ENCODE results near the gene RTRAF.

The RTRAF gene

GRCh38 chr14:51989293-51990234, at the start of gene RTRAF:
TSS of gene RTRAF (plus strand) at chr14:51989546. CDS start at chr14:51989640, 94 bp downstream.
- peak; percentile 76 for DNase-seq (ENCODE audit: low read depth)

GRCh38 chr14:51939755-51940301, 49.5 kb upstream of the RTRAF start:
- DNase-seq (ENCODE audit: low read depth): no peak

GRCh38 chr14:51942971-51943370, 46.4 kb upstream of the RTRAF start:
- DNase-seq (ENCODE audit: low read depth): no peak

- no peak for DNase-seq (ENCODE audit: low read depth)
Measured at GRCh38 chr14:51950007-51950406, 39.3 kb upstream of the RTRAF start.

- no peak for DNase-seq (ENCODE audit: low read depth)
Measured at GRCh38 chr14:51951656-51952055, 37.7 kb upstream of the RTRAF start.

- DNase-seq (ENCODE audit: low read depth): no peak
Measured at GRCh38 chr14:51954031-51954430, 35.3 kb upstream of the RTRAF start.

GRCh38 chr14:51954657-51955056, 34.7 kb upstream of the RTRAF start:
- no peak for DNase-seq (ENCODE audit: low read depth)

GRCh38 chr14:51957950-51958349, 31.4 kb upstream of the RTRAF start:
- DNase-seq (ENCODE audit: low read depth): no peak

GRCh38 chr14:51959928-51960327, 29.4 kb upstream of the RTRAF start:
- DNase-seq (ENCODE audit: low read depth): no peak

- DNase-seq (ENCODE audit: low read depth): no peak
Measured at GRCh38 chr14:51960866-51961265, 28.5 kb upstream of the RTRAF start.

GRCh38 chr14:51962711-51963110, 26.6 kb upstream of the RTRAF start:
- DNase-seq (ENCODE audit: low read depth): no peak

- DNase-seq (ENCODE audit: low read depth): no peak
Measured at GRCh38 chr14:51963286-51963685, 26.1 kb upstream of the RTRAF start.

- no peak for DNase-seq (ENCODE audit: low read depth)
Measured at GRCh38 chr14:51967521-51967920, 21.8 kb upstream of the RTRAF start.

GRCh38 chr14:51969852-51970540, 19.4 kb upstream of the RTRAF start:
- no peak for DNase-seq (ENCODE audit: low read depth)

- no peak for DNase-seq (ENCODE audit: low read depth)
Measured at GRCh38 chr14:51972566-51972965, 16.8 kb upstream of the RTRAF start.

GRCh38 chr14:51977075-51977474, 12.3 kb upstream of the RTRAF start:
- DNase-seq (ENCODE audit: low read depth): no peak

GRCh38 chr14:51978681-51979085, 10.7 kb upstream of the RTRAF start:
- DNase-seq (ENCODE audit: low read depth): no peak

- peak; percentile 79 for DNase-seq (ENCODE audit: low read depth)
Measured at GRCh38 chr14:51979088-51979709, 10.1 kb upstream of the RTRAF start.

GRCh38 chr14:51981218-51981854, 8.0 kb upstream of the RTRAF start:
- no peak for DNase-seq (ENCODE audit: low read depth)

GRCh38 chr14:51988221-51988620, 1.1 kb upstream of the RTRAF start:
- no peak for DNase-seq (ENCODE audit: low read depth)

GRCh38 chr14:51990488-51990887, 1.1 kb downstream of the RTRAF start:
- no peak for DNase-seq (ENCODE audit: low read depth)
